CD14-positive monocyte (primary cell): ENCODE data around the gene TSPEAR. TPM values are rescaled to one million over a fixed set of nuclear protein-coding genes. Genes with fewer than 3 reads are reported as not detected.

Experiments
- DNase-seq, 3 donors: peaks; one replicate each; pipeline ENCODE4 v3.0.0-alpha.2; 2011 to 2022
- H2AFZ ChIP-seq: 2 replicates; pipeline ENCODE4 v1.6.0; 2012; ENCODE audit warnings: mild to moderate bottlenecking, low read depth, low read length, inconsistent platforms; ENCODE audit not compliant: insufficient read depth, poor library complexity, severe bottlenecking
- H3K27ac ChIP-seq, 2 donors: 1 replicate in 1 of 2; 2 replicates in 1 of 2; pipeline ENCODE4 v1.5.1; 2012 to 2013; ENCODE audit warnings: low read length in 2 of 2, control low read depth in 1 of 2, inconsistent platforms in 1 of 2, low read depth in 1 of 2, mild to moderate bottlenecking in 1 of 2
- H3K27me3 ChIP-seq, 2 donors: one replicate each; pipeline versions ENCODE4 v1.6.0 to v1.6.1; 2011 to 2013; ENCODE audit warnings: low read length in 2 of 2; ENCODE audit not compliant: control insufficient read depth in 2 of 2, insufficient read depth in 2 of 2
- H3K36me3 ChIP-seq, 2 donors: replicated peaks in 1 of 2; 1 replicate in 1 of 2; 2 replicates in 1 of 2; pipeline versions ENCODE4 v1.5.1 to v1.6.1; 2012 to 2013; ENCODE audit warnings: low read length in 2 of 2, control low read depth in 1 of 2, inconsistent platforms in 1 of 2, mild to moderate bottlenecking in 1 of 2; ENCODE audit not compliant: insufficient read depth in 2 of 2, control insufficient read depth in 1 of 2
- H3K4me1 ChIP-seq, 2 donors: 1 replicate in 1 of 2; 2 replicates in 1 of 2; pipeline versions ENCODE4 v1.5.1 to v1.6.1; 2012 to 2013; ENCODE audit warnings: low read length in 2 of 2, control low read depth in 1 of 2, inconsistent platforms in 1 of 2, mild to moderate bottlenecking in 1 of 2, moderate library complexity in 1 of 2; ENCODE audit not compliant: insufficient read depth in 2 of 2, control insufficient read depth in 1 of 2
- H3K4me2 ChIP-seq: replicated peaks from 2 replicates; pipeline ENCODE3; 2012; ENCODE audit warnings: low read length, moderate library complexity, mild to moderate bottlenecking; ENCODE audit not compliant: poor library complexity, severe bottlenecking; ENCODE audit errors: extremely low read depth
- H3K4me3 ChIP-seq, 3 experiments: fragments of 200-600 bp in 1 of 3; sonication (generic) in 1 of 3; replicated peaks in 1 of 3; 1 replicate in 2 of 3; 2 replicates in 1 of 3; pipeline ENCODE4 v1.5.1; 2011 to 2013; ENCODE audit warnings: low read length in 3 of 3, mild to moderate bottlenecking in 3 of 3, control low read depth in 2 of 3, low read depth in 2 of 3, inconsistent platforms in 1 of 3, moderate library complexity in 1 of 3
- H3K79me2 ChIP-seq: 2 replicates; pipeline ENCODE4 v1.6.0; 2012; ENCODE audit warnings: mild to moderate bottlenecking, control low read depth, inconsistent platforms, low read length, moderate library complexity; ENCODE audit not compliant: insufficient read depth
- H3K9ac ChIP-seq: 2 replicates; pipeline ENCODE4 v1.6.0; 2017; ENCODE audit warnings: low read length, mild to moderate bottlenecking; ENCODE audit not compliant: insufficient read depth, poor library complexity, severe bottlenecking
- H3K9me3 ChIP-seq, 2 donors: replicated peaks in 1 of 2; 1 replicate in 1 of 2; 2 replicates in 1 of 2; pipeline versions ENCODE4 v1.5.1 to v1.6.1; 2012 to 2013; ENCODE audit warnings: low read length in 2 of 2, control low read depth in 1 of 2; ENCODE audit not compliant: control insufficient read depth in 1 of 2, insufficient read depth in 1 of 2
- H4K20me1 ChIP-seq: 2 replicates; pipeline ENCODE4 v1.6.0; 2012; ENCODE audit warnings: mild to moderate bottlenecking, low read length, control low read depth, moderate library complexity; ENCODE audit not compliant: insufficient read depth
- H3K27ac Mint-ChIP-seq, 7 donors: one replicate each; pipeline ENCODE4 v1.8.0; 2020; ENCODE audit warnings: mild to moderate bottlenecking in 7 of 7, mixed read lengths in 7 of 7, moderate library complexity in 6 of 7, inconsistent platforms in 2 of 7
- H3K27me3 Mint-ChIP-seq, 3 donors: one replicate each; pipeline ENCODE4 v1.8.0; 2021 to 2022; ENCODE audit warnings: low read depth in 3 of 3, mild to moderate bottlenecking in 3 of 3, mixed read lengths in 3 of 3, moderate library complexity in 3 of 3, inconsistent platforms in 1 of 3
- H3K36me3 Mint-ChIP-seq, 2 donors: one replicate each; pipeline ENCODE4 v1.8.0; 2020; ENCODE audit warnings: mixed read lengths in 2 of 2, inconsistent platforms in 1 of 2, mild to moderate bottlenecking in 1 of 2
- H3K4me1 Mint-ChIP-seq: one replicate; pipeline ENCODE4 v1.8.0; 2020; ENCODE audit warnings: mild to moderate bottlenecking, mixed read lengths
- H3K4me3 Mint-ChIP-seq, 2 donors: one replicate each; pipeline ENCODE4 v1.8.0; 2020; ENCODE audit warnings: mild to moderate bottlenecking in 2 of 2, mixed read lengths in 2 of 2, moderate library complexity in 1 of 2
- H3K9me3 Mint-ChIP-seq, 7 donors: one replicate each; pipeline ENCODE4 v1.8.0; 2020 to 2022; ENCODE audit warnings: mixed read lengths in 7 of 7, mild to moderate bottlenecking in 6 of 7, moderate library complexity in 6 of 7, inconsistent platforms in 2 of 7
- CTCF ChIP-seq: fragments of 200-600 bp; IDR thresholded peaks from one replicate; pipeline ENCODE4 v1.8.0; 2022; ENCODE audit warnings: antibody characterized with exemption, mild to moderate bottlenecking
- WGBS: methylation state at CpG from one replicate; pipeline ENCODE4 v1.1.5; 2013; ENCODE audit warnings: missing lambda C conversion rate; ENCODE audit not compliant: insufficient coverage; 5-methylcytosine and 5-hydroxymethylcytosine counted together
- intact Hi-C, 2 donors: fragments of 100-400 bp; cut with micrococcal nuclease; formaldehyde crosslinking; loops; one replicate each; pipeline versions ENCODE4 v1.15.0 to v1.15.1; 2023
- polyA plus RNA-seq, 3 donors: library from polyadenylated mRNA; depleted of rRNA in 1 of 3; unstranded in 2 of 3; stranded (reverse) in 1 of 3; fragments of 300-500 nt in 2 of 3; fragments of >200 nt in 1 of 3; fragmentation: Illumina TruSeq in 2 of 3; gene quantifications; 1 replicate in 2 of 3; 2 replicates in 1 of 3; pipeline ENCODE4 v1.2.3, GENCODE V29; 2012 to 2021

Gene TSPEAR
- polyA plus RNA-seq, 3 donors: not detected

DNA sequence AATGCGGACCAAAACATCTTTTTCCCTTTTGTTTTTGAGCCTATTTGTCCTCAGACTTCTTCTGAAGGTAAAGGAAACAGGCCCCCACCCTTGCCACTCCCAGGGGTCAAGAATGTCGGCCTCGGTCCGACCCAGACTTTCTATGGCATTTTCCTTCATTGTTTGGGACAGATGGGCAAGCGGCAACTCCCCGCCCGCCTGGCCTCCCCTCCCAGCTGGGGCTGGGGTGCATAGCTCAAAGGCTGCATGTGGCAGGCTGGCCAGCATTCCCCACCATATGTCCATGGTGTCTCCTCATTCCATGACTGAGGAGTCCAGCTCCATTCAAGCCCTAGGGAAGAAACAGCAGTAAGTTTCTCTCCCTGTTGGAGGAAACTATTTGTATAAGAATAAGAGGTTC is 29.4 kb upstream of the TSPEAR start:
- H3K36me3 Mint-ChIP-seq: no peaks in the 10 kb centered on the region
- peaks cover 29 to 61% (median 50%) of the 10 kb centered on the region in 7 donors for H3K9me3 Mint-ChIP-seq

GRCh38 chr21:44739316-44739715 is 27.9 kb upstream of the TSPEAR start:
- intact Hi-C loops: no loop called here
- Histone ChIP-seq H3K9me3 (peaks cover 41 to 54% of the 10 kb centered on the region in 2 donors), H2AFZ (no peak overlapping the region), H3K9ac (no peak overlapping the region), H3K4me2 (no peak overlapping the region), H3K36me3 (no peaks in the 10 kb centered on the region), H3K27me3 (no peaks in the 10 kb centered on the region), H4K20me1 (no peaks in the 10 kb centered on the region), H3K27ac (no peak overlapping the region), H3K4me1 (no peaks in the 10 kb centered on the region), H3K79me2 (no peaks in the 10 kb centered on the region), H3K4me3 (no peak overlapping the region)
- Mint-ChIP-seq H3K27me3 (peaks cover 2 to 4% (median 4%) of the 10 kb centered on the region in 3 donors), H3K9me3 (peaks cover 35 to 67% (median 54%) of the 10 kb centered on the region in 7 donors), H3K4me1 (no peaks in the 10 kb centered on the region), H3K36me3 (no peaks in the 10 kb centered on the region), H3K4me3 (no peak overlapping the region), H3K27ac (no peak overlapping the region)
- no peak for TF ChIP-seq CTCF
- DNase-seq: no peak
- no CpG with 5 or more reads among the region's 1 CpG for WGBS

More for the DNA sequence above, 29.4 kb upstream of the TSPEAR start:
- Histone ChIP-seq H3K9ac (no peak overlapping the region), H3K4me3 (no peak overlapping the region), H2AFZ (no peak overlapping the region), H3K27me3 (no peaks in the 10 kb centered on the region), H3K27ac (no peak overlapping the region), H3K9me3 (peaks cover 32 to 41% of the 10 kb centered on the region in 2 donors), H3K36me3 (no peaks in the 10 kb centered on the region), H3K4me1 (no peaks in the 10 kb centered on the region), H3K4me2 (no peak overlapping the region), H3K79me2 (no peaks in the 10 kb centered on the region), H4K20me1 (no peaks in the 10 kb centered on the region)
- no peak for DNase-seq
- H3K4me1 Mint-ChIP-seq: no peaks in the 10 kb centered on the region
- no peak for TF ChIP-seq CTCF
- no peak overlapping the region for H3K27ac Mint-ChIP-seq
- H3K4me3 Mint-ChIP-seq: no peak overlapping the region
- intact Hi-C loops: no loop called here
- peaks cover 3 to 4% (median 4%) of the 10 kb centered on the region in 3 donors for H3K27me3 Mint-ChIP-seq
- WGBS: 82% methylated on average over 7 of the region's 7 CpGs
